Muscle layer of colon (tissue), 2 donors: ENCODE measurements around the gene GREB1.

Source experiments
- H3K27ac ChIP-seq: one replicate; pipeline ENCODE4 v1.7.0; 2013; ENCODE audit warnings: low read depth, mild to moderate bottlenecking, low read length, moderate library complexity
- H3K27me3 ChIP-seq, 2 donors: one replicate each; pipeline ENCODE4 v1.7.0; 2013; ENCODE audit warnings: low read length in 2 of 2, mild to moderate bottlenecking in 2 of 2; ENCODE audit not compliant: insufficient read depth in 2 of 2, control insufficient read depth in 1 of 2
- H3K36me3 ChIP-seq: one replicate; pipeline ENCODE4 v1.7.0; 2013; ENCODE audit warnings: mild to moderate bottlenecking, low read length; ENCODE audit not compliant: insufficient read depth
- H3K4me1 ChIP-seq: one replicate; pipeline ENCODE4 v1.7.0; 2013; ENCODE audit warnings: mild to moderate bottlenecking, low read length; ENCODE audit not compliant: insufficient read depth
- H3K4me3 ChIP-seq, 2 donors: one replicate each; pipeline ENCODE4 v1.7.0; 2013; ENCODE audit warnings: low read length in 2 of 2, low read depth in 1 of 2, mild to moderate bottlenecking in 1 of 2, moderate library complexity in 1 of 2
- H3K9ac ChIP-seq: one replicate; pipeline ENCODE4 v1.7.0; 2013; ENCODE audit warnings: low read length
- H3K9me3 ChIP-seq: one replicate; pipeline ENCODE4 v1.7.0; 2013; ENCODE audit warnings: mild to moderate bottlenecking, low read length
- donor health status: abdominal sarcoma.
- donor health status: Adenocarcinoma of cecum.

Gene GREB1

DNA sequence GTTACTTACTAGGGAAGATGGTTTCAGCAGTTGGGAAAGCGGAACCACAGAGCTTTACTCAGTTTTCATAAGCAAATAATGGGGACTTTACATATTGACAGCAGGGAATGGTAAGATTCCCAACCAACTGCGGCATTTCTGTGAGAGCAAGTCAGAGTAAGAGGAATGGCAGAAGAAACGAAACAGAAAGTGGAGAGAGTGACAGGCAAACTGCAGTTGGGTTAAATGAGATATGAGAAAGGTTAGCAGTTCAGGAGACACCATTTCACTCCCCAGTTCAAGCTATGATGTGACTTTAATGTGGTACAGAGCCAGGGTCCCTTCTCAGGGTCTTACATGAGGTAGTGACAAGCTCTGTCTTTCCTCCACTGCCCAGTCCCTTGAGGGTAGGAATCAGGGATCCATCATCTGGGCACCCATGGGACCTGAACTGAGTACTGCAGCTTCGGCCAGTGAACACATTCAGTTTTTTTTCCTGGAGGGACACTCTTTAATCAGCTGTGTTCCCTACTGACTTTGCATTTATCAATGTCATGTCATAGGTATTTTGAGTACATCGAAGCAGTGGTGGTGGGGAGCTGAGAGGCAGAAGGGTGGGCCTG is 33.0 kb upstream of the GREB1 start:
- H3K9me3 ChIP-seq, result no peaks in the 10 kb centered on the region
- no peaks in the 10 kb centered on the region for H3K36me3 ChIP-seq
- no peaks in the 10 kb centered on the region for H3K4me1 ChIP-seq
- no peaks in the 10 kb centered on the region for H3K27me3 ChIP-seq
- no peak overlapping the region for H3K4me3 ChIP-seq
- no peak overlapping the region for H3K27ac ChIP-seq
- no peak overlapping the region for H3K9ac ChIP-seq

GRCh38 chr2:11502740-11503292 is 31.0 kb upstream of the GREB1 start:
- Histone ChIP-seq H3K4me1 (no peaks in the 10 kb centered on the region), H3K27ac (no peak overlapping the region), H3K36me3 (no peaks in the 10 kb centered on the region), H3K9me3 (no peaks in the 10 kb centered on the region), H3K9ac (no peak overlapping the region), H3K4me3 (no peak overlapping the region), H3K27me3 (no peaks in the 10 kb centered on the region)

GRCh38 chr2:11503354-11503927 is 30.4 kb upstream of the GREB1 start:
- no peaks in the 10 kb centered on the region for H3K36me3 ChIP-seq
- no peak overlapping the region for H3K4me3 ChIP-seq
- no peak overlapping the region for H3K27ac ChIP-seq
- H3K9me3 ChIP-seq, result no peaks in the 10 kb centered on the region
- H3K9ac ChIP-seq, result no peak overlapping the region
- H3K4me1 ChIP-seq, result no peaks in the 10 kb centered on the region
- H3K27me3 ChIP-seq, result no peaks in the 10 kb centered on the region

DNA sequence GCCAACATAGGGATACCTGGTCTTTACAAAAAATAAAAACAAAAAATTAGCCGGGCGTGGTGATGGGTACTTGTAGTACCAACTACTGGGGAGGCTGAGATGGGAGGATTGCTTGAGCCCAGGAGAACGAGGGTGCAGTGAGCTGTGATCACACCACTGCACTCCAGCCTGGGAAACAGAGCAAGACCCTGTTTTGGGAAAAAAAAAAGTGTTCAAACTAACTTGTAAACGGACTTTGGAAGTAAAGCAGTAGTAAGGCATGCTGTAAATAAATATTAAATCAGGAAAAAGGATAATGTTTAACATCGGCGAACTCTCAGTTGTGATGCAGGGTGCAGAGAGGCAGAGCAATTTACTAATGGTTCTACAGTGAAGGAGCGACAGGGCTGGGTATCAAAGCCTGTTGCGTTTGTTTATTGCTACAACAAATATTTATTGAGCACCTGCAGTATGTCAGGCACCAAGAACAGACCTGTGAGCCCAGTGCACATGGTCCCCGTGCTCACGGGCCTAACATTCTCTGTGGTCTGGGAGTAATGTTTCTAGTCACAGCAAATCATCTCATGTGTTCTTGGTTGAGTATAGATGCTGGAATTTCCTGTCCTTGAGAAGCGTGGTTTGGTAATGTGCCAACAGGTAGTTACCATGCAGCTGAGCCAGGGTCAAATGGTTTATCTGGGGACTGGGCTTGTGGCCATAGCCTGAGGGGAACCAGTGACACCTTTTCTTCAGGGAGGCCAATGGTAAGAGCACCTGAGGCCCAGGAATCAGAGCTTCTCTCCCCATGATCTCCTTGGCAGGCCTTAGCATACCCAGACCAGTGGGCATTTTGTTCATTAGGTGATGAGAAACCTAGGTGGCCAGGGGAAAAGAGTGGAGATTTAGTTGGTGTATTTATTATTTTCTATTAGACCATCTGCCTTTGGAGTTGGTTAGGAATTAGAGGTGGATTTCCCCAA is 27.9 kb upstream of the GREB1 start:
- H3K9me3 ChIP-seq, result no peaks in the 10 kb centered on the region

GRCh38 chr2:11506611-11506969 is 27.3 kb upstream of the GREB1 start:
- Histone ChIP-seq H3K4me1 (no peaks in the 10 kb centered on the region), H3K9ac (no peak overlapping the region), H3K9me3 (no peaks in the 10 kb centered on the region), H3K27me3 (no peaks in the 10 kb centered on the region), H3K4me3 (no peak overlapping the region), H3K27ac (no peak overlapping the region), H3K36me3 (no peaks in the 10 kb centered on the region)

More for the DNA sequence above, 27.9 kb upstream of the GREB1 start:
- H3K27me3 ChIP-seq, result no peaks in the 10 kb centered on the region
- H3K4me3 ChIP-seq, result no peak overlapping the region
- H3K4me1 ChIP-seq, result no peaks in the 10 kb centered on the region
- no peak overlapping the region for H3K9ac ChIP-seq
- H3K27ac ChIP-seq, result no peak overlapping the region
- H3K36me3 ChIP-seq, result no peaks in the 10 kb centered on the region

- Histone ChIP-seq H3K27ac (no peak overlapping the region), H3K4me3 (no peak overlapping the region), H3K27me3 (no peaks in the 10 kb centered on the region), H3K36me3 (no peaks in the 10 kb centered on the region), H3K9me3 (no peaks in the 10 kb centered on the region), H3K9ac (no peak overlapping the region), H3K4me1 (no peaks in the 10 kb centered on the region)
Observed at GRCh38 chr2:11507517-11507916, 26.3 kb upstream of the GREB1 start.

DNA sequence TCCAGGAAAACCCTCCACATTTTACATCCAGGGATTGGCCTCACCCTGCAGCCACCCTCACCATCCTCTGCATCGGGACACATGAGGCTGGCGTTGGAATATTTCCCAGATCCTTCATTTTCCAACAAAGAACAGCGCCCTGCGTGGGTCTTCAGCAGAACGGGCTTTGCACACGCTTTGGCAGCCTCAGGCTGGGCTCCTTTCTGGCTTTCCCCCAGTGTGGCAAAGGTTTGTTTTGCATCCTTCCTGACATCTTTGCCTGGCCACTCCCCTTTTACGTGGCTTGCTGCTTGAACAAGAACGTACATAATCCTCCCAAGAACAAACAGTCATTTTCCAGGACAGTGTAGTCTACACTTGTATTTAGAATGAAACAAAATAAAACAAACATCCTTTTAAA is 25.6 kb upstream of the GREB1 start:
- Histone ChIP-seq H3K27me3 (no peaks in the 10 kb centered on the region), H3K4me3 (no peak overlapping the region), H3K27ac (no peak overlapping the region)

DNA sequence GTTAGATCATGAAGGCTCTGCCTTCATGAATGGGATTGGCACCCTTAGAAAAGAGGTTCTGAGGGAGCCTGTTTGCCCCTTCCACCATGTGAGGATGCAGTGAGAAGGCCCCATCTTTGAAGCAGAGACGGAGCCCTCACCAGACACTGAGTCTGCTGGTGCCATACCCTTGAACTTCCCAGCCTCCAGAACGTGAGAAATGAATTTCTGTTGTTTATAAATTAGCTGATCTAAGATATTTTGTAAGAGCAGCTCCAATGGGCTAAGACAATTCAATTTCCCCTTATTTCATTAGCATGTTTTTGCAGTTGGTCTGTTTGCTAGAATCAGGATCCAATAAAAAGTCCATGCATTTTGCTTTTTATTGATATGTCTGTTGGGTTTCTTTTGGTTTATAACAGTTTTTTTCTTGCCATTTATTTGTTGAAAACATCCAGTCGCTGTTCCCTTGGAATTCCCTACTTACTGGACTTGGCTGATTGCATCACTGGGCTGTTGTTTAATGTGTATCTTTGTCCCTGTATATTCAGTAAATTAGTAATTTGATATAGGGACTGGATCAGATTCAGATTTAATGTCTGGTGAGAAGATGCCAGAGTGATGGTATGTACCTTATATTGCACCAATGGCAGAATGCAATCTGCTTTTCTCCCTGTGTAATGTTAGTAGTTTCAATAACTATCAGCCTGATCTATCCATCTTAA is 24.0 kb upstream of the GREB1 start:
- Histone ChIP-seq H3K27me3 (no peaks in the 10 kb centered on the region), H3K9ac (no peak overlapping the region), H3K9me3 (no peaks in the 10 kb centered on the region), H3K4me1 (no peaks in the 10 kb centered on the region), H3K27ac (no peak overlapping the region), H3K4me3 (no peak overlapping the region), H3K36me3 (no peaks in the 10 kb centered on the region)

More for the DNA sequence above, 25.6 kb upstream of the GREB1 start:
- H3K4me1 ChIP-seq, result no peaks in the 10 kb centered on the region
- no peaks in the 10 kb centered on the region for H3K36me3 ChIP-seq
- no peaks in the 10 kb centered on the region for H3K9me3 ChIP-seq
- H3K9ac ChIP-seq, result no peak overlapping the region

DNA sequence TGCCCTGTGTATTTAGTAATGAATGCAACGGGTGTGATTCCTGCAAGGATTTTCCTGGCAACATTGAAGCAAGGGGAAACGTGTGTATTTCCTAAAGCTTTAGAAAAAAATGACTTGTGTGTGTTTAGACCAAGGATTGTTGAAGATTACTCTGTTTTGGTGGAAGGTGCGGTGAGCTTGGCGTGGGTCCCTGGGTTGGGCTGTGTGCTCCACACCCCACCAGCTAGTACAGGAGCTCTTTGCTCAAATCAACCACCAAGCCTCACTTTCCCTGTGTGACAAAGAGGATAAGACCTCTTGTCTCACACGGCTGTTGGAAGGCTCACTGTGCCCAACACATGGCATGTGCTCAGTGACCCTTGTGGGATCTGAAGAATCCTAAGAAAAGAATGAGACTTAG is 21.4 kb upstream of the GREB1 start:
- H3K9me3 ChIP-seq, result no peaks in the 10 kb centered on the region
- no peaks in the 10 kb centered on the region for H3K4me1 ChIP-seq
- no peaks in the 10 kb centered on the region for H3K27me3 ChIP-seq
- H3K27ac ChIP-seq, result no peak overlapping the region
- no peak overlapping the region for H3K4me3 ChIP-seq
- H3K9ac ChIP-seq, result no peak overlapping the region
- H3K36me3 ChIP-seq, result no peaks in the 10 kb centered on the region

GRCh38 chr2:11513319-11513718 is 20.5 kb upstream of the GREB1 start:
- H3K4me1 ChIP-seq, result no peaks in the 10 kb centered on the region
- H3K9me3 ChIP-seq, result no peaks in the 10 kb centered on the region
- H3K27me3 ChIP-seq, result no peaks in the 10 kb centered on the region
- no peaks in the 10 kb centered on the region for H3K36me3 ChIP-seq
- H3K4me3 ChIP-seq, result no peak overlapping the region
- no peak overlapping the region for H3K9ac ChIP-seq
- H3K27ac ChIP-seq, result no peak overlapping the region

DNA sequence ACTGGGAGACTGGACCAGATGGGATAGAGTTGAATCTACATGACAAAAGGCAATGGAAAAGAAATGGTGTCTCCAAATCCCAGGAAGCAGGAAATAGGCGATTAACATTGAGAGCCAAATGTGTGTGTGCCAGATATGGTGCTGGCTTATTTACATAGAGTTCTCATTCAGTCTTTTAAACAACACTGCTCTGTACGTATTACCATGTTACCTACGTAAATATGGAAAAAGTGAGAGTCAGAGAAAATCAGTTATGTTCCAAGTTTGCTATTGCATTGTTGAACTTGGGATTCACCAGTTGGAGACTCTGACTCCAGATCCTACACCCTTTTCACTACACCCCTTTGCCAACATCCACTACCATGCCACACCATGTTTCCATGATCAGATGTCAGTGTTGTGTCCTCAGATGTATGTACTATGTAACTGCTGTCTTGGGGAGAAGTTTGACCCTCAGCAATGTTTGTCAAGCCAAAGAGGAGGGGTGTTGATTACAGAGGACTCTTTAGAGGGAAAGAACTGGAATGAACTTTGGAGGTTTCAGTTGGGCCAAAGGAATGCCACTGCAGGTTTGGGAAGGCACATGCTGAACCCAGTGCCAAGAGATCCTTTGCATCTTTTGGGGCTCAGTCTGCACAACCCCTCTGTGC is 19.6 kb upstream of the GREB1 start:
- no peak overlapping the region for H3K27ac ChIP-seq
- H3K9ac ChIP-seq, result no peak overlapping the region
- H3K36me3 ChIP-seq, result no peaks in the 10 kb centered on the region

More for the DNA sequence above, 19.6 kb upstream of the GREB1 start:
- H3K27me3 ChIP-seq, result no peaks in the 10 kb centered on the region
- H3K9me3 ChIP-seq, result no peaks in the 10 kb centered on the region
- H3K4me3 ChIP-seq, result no peak overlapping the region
- H3K4me1 ChIP-seq, result no peaks in the 10 kb centered on the region
